ENCODE data around the gene SSBP2.
A peak's percentile ranks its signal among the peaks of the same experiment; 100 is the strongest.
"Not testable (repeated sequence)": the region's sequence is repeated elsewhere in the genome, so short reads cannot be mapped to it uniquely, and the experiment has no call there.

The SSBP2 gene

DNA sequence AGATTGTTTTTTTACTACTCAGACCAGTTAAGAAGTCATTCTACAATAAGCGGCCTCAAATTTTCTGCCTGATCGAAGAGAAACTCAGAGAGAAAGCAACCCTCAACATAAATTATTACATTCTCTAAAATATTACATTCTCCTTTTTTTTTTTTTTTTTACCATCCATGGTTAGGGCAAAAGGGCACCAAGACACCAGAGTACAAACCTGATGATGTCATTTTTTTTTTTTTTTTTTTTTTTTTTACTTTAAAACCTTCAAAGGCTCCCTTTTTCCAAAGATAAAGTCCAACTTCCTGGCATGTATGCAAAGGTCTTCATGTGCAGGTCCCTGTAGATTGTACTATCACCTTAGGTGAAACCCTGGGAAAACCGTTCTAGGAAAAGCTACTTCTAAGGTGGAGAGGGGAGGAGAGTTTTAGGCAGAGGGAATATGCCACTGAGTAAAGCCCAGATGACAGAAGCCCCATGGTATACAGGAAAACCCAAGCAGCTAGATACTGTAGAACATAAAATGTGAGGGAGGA, 104.4 kb downstream of the SSBP2 start:
- DNase-seq: no peak

DNA sequence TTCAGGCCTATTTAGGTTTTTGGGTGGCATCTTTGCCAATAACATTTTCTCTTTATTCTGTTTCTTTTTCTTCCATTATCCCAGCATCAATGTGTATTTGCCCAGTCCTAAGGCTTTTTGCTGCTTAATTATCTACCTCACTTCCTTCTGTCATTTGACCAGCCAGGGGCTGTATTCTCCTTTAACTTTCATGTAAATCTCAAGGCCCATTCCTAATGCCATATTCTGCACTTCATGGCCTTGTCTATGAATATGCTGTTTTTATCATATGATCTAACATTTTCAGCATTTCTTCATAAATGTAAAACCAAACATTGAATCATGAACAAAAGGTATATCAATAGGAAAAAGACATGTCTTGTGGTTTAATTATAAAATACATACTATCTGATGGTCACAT, 108.7 kb downstream of the SSBP2 start:
- DNase-seq: no peak

DNA sequence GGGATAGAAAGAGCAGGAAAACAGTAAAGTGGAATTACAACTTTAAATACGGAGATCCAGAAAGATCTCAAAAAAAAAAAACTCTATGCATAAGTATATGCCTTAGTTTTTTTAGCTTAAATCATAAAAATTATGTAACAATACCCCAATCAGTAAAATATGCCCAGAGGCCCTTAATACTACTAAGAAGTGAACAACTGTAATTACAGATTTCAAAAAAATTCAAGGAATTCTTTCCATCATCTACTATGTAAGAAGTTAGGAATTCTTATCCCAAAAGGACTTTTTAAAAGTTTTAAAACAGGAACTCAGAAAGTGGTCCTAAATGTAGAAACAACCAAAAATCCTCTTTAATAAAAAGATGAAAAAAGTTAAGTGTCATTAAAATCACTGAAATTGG, 111.3 kb downstream of the SSBP2 start:
- DNase-seq: no peak

DNA sequence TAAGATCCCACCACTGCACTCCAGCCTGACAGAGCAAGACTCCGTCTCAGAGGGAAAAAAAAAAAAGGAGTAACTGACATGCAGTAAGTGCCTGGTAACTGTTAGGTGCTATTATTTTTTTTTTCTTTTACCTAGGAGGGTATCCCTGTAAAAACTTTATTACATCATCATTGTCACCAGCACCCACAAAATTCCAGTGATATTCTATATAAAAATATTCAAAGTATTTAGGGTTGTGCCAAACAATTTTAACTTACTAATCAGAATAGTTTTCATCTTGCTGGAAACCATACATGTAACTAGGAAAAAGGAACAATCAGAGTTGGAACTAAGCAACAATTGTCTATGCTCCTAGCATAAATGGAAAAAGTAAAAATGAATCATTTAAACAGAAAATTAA, 112.4 kb downstream of the SSBP2 start:
- no peak for DNase-seq

DNA sequence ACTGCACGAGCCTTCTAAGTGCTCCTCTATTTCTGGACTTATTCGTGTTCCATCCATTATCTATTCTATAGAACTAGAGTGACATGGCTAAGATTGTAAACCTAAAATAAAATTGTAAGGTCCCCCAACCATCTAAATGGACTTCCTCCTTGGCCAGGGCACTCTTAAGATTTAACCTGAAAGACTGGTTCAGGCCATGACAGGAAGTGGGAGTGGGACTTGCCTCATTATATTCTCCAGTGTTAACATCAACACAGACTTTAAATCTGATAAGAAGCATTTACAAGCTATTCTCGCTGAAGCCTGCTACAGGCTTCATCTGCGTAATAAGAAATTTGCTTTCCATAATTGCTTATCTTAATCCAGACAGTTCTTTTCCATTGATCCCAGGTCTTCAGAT, 117.0 kb downstream of the SSBP2 start:
- no peak for DNase-seq

DNA sequence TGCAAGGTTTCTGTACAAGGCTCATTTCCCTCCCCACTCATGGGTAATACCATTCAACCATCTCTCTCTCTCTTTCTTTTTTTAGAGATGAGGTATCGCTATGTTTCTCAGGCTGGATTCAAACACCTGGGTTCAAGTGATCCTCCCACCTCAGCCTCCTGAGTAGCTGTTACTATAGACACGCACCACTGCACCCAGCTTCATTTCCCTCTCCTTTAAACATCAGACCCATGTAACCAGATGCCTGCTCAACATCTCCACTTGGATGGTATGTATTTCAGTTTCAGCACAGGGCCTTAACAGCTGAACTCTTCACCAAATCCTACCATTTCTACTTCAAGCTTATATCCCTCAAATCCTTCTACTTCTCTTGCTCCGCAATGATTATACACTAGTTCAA, 117.4 kb downstream of the SSBP2 start:
- no peak for DNase-seq

DNA sequence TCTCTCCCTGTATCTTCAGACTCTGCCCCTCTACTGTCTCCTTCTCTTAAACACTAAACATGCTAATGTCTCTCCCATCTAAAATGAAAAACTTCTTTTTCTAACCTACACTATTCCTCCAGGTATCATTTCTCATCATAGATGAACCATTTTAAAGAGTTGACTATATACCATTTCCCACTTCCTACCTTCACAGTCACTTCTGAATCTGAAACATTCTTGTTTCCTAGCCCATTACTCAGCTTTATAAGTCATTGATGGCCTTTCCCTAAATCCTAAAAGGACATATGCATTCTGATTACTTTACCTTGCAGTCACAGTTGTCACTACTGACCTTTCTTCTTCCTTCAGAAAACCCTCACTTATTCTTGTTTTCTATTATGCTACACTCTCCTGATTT, 118.2 kb downstream of the SSBP2 start:
- DNase-seq: no peak

DNA sequence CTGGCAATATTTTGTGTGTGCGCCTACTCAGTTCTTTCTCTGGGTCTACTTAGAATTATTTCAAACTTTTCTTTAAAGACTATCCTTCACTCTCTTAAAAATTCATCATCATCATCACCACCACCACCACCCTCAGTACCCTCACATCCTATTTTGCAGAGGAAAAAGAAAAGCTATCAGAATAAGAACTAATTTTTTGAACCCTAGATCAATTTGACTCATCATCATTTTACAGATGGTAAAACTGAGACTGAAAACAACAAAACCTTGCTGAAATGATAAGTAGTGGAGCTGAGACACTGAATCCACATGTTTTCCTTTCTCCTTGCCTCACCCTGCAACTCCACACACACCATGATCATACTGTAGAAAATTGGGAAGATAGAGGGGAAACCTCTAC, 119.3 kb downstream of the SSBP2 start:
- DNase-seq: no peak

DNA sequence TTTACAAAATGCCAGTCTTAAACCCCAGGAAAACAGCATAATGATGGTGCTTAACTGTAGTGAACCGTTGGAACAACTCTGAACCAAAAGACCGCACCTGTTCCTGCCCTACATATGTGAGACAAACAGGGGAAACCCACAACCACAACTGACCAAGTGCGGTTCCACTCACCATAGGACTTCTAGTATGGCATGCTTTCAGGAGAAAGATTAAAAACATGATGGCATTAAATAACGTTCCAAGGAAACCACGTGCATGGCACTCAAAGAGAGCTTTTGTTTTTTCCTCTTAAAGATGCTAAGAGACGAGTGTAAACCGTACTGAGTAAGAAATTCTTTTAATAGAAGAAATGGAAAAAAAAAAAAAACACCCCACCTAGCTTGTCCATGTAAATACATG, 119.8 kb downstream of the SSBP2 start:
- no peak for DNase-seq

DNA sequence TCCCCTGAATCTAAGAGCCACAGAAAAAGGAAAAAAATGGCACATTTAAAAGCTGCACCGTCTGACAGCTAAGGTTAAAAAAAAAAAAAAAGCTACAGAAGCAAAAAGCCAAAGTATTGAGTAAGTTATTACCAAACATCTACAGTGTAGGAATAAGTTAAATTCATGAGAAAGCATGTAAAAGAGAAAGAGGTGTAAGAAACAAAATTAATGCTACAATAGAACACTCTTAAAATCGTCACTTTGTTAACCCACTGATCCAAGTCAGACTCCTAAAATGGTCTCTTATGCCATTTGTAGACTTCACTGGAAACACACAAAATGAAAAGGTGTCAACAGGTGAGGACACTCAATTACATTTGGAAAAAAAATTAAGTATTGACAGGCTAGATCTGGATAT, 120.2 kb downstream of the SSBP2 start:
- no peak for DNase-seq

DNA sequence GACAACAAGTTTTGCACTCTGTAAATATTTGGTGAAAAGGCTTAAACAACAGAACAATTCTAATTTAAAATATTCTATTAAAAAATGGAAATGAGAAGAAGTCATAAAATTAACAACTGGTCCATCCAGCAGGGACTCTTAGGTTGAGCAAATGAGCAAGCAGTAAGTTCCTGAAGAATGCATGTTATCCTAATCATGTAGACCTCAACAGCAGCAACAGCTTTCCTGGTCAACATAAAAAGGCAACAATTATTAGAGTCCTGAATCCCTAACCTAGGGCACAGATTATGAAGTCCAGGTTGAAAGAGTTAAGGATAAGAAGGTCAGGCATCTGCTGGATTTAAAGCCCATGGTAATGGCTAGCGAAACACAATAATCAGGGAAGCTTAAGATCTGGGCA, 120.9 kb downstream of the SSBP2 start:
- no peak for DNase-seq

DNA sequence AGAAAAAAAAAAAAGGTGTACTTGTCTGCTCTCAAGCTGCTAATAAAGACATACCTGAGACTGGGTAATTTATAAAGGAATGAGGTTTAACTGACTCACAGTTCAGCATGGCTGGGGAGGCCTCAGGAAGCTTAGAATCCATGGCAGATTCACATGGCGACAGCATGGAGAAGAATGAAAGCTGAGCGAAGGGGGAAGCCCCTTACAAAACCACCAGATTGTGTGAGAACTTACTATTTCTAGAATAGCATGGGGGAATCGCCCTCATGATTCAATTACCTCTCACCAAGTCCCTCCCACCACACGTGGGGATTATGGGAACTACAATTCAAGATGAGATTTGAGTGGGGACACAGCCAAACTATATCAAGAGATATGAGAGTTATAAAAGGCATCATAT, 122.8 kb downstream of the SSBP2 start:
- DNase-seq: not testable (repeated sequence)

DNA sequence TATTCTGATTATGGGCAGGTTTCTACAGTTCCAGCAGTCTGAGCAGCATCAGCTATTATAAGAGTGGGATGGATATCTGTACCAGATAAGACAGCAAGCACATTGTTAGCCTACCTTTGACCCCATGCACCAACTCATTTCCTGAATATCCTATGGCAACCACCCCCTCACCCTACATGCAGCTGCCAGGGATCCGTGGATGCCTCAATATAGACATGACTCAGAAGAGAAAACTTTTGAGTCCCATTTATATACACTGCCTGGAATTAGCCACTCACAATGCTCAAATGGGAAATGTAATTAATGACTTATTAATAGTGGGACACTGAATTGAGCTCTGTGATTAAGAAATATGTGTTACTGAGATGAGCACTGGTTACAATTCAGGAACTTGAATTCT, 124.4 kb downstream of the SSBP2 start:
- peak; percentile 67 for DNase-seq

DNA sequence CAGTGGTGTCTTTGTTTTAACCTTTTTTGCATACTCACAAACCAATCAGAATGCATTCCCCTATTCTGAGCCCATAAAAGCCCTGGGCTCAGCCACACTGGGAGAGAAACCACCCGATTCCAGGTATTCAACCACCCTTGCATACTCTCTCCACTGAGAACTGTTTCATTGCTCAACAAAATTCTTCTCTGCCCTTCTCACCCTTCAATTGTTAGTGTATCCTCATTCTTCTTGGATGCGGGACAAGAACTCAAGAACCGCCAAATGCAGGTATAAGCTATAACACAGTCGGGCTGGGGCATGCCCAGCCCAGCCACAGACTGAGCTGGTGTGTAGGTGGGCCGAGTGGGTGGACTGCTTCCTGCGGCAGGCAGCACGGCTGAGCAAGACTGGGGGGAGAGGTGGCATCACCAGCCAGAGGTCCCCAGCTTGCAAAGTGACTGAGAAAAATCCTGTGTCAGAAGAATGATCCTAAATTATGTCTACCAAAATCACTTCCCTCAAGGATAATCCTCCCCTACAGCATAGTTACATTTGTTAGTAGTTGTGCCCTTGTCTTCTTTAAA, 141.0 kb downstream of the SSBP2 start:
- DNase-seq: peak; percentile 28

DNA sequence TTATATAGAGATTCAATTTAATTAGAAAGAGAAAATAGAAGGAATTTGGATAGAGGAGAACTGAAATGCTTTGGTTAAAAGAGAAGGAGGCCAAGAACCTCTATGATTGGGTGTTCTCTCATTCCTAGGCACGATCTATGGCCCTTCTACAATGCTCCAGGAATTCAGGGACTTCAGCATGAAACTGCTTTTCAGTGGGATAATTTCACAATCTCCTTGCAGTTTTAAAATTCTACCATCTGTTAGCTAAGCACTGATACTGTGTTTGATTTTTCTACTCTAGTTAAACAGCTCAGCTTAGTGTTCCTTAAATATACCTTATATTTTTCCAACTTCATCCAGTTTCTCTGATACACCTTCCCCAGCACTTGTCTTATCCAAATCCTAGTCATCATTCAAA, 141.9 kb downstream of the SSBP2 start:
- no peak for DNase-seq

DNA sequence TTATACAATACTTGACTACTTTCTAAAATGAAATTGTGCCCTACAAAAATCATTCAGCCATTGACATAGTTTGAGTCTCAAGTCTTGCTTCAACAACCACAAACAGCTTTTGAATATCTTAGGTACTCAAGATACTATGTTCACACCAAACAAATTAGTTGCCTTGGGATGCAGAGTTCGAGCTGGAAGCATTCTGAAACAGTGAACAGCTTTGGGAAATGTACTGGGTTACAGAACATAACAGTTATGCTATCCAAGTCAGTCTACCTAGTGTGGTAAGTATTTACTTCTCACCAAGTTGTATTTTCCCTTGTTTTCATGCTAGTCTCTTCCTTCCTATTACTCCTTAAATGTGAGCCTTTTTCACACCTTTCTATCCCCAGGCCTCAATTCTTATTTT, 143.2 kb downstream of the SSBP2 start:
- DNase-seq: no peak

DNA sequence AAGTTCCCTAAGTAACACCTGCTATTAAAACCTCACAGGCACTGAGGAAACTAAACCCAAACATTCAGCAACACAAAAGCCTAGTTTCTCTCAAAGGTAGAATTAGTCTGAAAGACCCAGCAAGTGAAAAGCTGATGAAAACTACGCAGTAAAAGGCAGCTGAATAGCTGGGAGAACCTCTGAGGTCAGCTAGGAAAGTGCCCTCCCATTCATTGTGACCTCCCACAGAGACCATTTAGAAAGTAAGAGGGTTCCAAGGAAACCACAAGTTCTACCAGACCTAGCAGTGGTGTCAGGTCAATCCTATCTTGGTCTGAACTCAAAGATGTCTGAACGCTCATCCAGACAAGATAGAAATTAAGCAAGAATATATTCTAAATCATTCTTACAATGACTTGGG, 144.7 kb downstream of the SSBP2 start:
- DNase-seq: no peak

DNA sequence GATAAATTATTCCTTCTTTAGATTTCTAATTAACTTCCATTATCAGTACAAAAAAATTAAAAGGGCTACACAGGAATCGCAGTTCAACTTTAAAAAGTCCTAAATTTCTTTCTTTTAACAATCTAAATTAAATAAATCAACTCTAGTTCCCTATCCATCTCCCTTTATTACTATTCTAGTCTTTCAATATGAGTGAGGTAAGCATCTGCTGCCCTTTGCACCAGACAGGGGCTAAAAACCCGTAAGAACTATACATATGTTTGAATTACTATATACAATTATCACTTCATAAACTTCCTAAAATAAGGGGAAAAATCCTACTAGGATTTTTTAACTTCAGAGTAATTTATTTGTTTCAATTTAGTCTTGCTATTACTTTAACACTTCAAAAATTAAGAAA, 145.6 kb downstream of the SSBP2 start:
- DNase-seq: no peak

DNA sequence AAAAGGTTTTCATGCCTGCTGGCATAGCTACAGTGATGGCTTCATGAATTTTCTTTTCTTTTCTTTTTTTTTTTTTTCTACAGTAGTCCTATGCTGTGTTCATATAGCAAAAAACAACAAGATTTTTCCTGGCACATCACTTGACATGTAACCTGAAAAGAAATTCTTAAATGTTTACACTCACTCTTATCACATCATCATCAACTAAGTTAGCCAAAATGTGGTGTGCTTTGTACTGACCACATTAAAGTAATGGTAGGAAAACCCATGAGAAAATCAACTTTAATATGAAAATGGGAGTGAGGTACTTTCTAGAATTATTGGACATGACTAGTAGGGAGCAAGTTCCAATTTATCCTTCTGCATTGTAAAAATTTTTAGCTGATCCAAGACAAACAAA, 146.7 kb downstream of the SSBP2 start:
- no peak for DNase-seq

DNA sequence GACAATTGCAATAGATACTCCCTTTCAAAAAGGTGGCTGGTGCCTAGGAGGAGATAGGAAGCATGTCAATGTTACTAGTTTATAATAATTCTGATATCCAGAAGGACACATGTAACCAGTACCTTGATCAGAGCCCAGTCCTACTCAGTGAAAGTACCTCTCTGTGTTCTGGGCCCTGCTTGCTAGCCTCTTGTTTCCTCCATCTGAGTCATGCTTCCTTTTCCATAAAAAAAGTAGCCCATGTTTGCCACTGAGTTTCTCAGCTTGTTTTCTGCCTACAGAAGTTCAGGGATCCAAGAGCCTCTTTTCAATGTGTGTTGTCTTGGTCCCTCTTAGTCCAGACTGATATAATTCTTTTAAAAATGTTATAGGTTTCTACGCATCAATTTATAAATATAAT, 149.0 kb downstream of the SSBP2 start:
- DNase-seq: peak; percentile 14

DNA sequence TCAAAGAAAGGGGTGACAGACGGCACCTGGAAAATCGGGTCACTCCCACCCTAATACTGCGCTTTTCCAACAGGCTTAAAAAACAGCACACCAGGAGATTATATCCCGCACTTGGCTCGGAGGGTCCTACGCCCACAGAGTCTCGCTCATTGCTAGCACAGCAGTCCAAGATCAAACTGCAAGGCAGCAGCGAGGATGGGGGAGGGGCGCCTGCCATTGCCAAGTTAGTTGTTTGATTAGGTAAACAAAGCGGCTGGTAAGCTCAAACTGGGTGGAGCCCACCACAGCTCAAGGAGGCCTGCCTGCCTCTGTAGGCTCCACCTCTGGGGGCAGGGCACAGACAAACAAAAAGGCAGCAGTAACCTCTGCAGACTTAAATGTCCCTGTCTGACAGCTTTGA, 158.8 kb downstream of the SSBP2 start:
- peak; percentile 57 for DNase-seq

DNA sequence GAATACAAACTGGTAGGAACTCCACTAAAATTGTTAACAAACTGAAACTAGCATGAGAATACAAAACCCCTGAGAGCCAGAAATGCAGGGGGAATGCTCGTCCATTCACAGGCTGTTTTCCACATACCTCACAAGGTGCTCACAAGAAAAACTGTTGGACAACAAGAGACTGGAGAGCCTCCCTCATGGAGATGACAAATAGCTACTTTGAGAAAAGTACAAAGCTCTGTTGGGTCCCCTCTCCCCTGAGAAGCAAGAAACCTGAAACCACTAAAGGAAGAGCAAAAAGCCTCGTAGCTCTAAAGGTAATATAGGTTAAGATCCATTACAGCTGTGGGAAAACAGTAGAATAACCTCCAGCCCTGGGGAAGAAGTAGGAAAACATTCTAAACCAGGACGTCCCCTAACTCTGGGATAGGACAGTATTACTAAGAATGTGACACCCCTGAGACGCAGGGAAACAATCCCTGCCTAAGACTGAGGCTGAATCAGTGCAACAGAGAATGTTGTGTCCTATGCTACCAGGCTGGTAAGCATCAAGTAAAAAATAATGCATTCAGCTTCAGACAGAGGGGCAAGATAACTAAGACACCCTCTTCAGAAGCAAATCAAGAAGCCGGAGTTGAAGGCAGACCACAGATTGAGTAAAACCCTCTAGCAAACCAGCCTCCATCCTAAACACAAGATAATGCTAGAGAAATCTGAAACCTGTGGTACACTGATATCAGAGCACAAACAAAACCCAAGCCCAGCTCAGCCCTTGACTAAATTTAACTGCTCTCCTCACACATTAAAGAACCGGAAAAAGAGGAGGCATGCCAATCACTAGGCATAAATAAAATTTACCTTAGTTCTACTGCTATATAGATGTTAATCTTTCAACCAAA, 160.2 kb downstream of the SSBP2 start:
- no peak for DNase-seq

DNA sequence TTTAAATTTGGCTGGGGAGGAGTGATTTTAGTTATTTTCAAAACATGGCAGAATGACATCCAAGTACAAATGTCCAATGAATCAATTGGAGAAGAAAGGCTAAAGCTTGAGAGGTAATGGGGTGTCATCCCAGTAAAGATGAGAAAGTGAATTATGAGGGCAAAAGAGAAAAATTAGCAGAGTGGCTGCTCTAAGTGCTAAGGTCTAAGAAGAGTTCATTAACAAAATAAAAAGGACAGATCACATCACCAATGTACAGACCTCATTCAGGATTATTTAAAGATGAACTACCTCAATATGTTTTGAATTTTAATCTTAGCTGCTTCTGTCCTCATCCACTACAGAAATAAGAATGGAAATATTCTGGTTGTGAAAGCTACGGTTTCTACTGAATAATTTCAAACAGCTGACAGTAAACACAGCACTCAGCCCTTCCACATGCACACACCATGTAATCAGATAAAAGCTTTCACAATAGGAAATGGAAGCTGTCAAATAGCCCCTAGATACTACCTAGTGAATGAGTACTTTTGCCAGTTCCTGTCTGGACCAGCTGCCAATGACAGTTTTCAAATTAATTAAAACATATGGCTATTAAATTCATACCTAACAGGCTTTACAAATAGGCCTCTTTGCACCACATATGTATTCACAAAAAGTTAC, 171.5 kb downstream of the SSBP2 start:
- peak; percentile 26 for DNase-seq

DNA sequence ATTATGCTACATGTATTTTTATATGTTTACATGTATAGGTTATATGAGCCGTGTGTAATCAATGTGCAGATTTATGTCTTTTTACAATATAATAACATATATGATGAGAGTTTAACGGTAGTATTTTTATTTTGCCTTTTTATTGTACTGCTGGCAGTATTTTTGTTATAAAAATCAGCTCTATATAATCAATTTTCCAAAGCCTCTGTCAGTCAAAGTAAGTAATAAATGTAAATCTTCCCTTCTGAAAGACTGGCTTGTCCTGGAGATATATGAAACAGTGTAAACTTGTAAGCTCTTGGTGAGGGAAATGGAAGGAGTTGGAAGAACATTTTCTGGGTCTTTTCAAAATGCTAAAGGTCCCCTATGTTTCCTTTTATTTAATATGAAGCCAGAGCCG, 173.8 kb downstream of the SSBP2 start:
- DNase-seq: no peak
